Left lung (tissue), 10 donors: ENCODE measurements around the gene PTPRN2. TPM values are rescaled to one million over a fixed set of nuclear protein-coding genes. Genes with fewer than 3 reads are reported as not detected.

ENCODE experiments used
- ATAC-seq: fragments of 200-7000 bp; cut with Tn5 transposase; one replicate; pipeline ENCODE4 v1.9.1; 2020; ENCODE audit warnings: moderate library complexity
- DNase-seq, 4 donors: peaks; one replicate each; pipeline ENCODE4 v3.0.0-alpha.2; 2013 to 2020
- H3K27ac ChIP-seq, 2 donors: fragments of 200-600 bp; sonication (generic) in 1 of 2; one replicate each; pipeline versions ENCODE4 v1.5.0 to v1.8.0; 2020 to 2021
- H3K27me3 ChIP-seq, 2 donors: fragments of 200-600 bp; sonication (generic) in 1 of 2; one replicate each; pipeline versions ENCODE4 v1.5.0 to v1.8.0; 2020 to 2021
- H3K36me3 ChIP-seq, 2 donors: fragments of 200-600 bp; sonication (generic) in 1 of 2; one replicate each; pipeline versions ENCODE4 v1.5.0 to v1.8.0; 2020 to 2021
- H3K4me1 ChIP-seq, 2 donors: fragments of 200-600 bp; one replicate each; pipeline ENCODE4 v1.8.0; 2021
- H3K4me3 ChIP-seq, 2 donors: fragments of 200-600 bp; sonication (generic) in 1 of 2; one replicate each; pipeline versions ENCODE4 v1.5.0 to v1.8.0; 2020 to 2021; ENCODE audit warnings: mild to moderate bottlenecking in 1 of 2
- H3K9me3 ChIP-seq, 2 donors: fragments of 200-600 bp; sonication (generic) in 1 of 2; one replicate each; pipeline versions ENCODE4 v1.5.0 to v1.8.0; 2020 to 2021
- CTCF ChIP-seq, 2 donors: fragments of 200-600 bp; sonication (generic) in 1 of 2; IDR thresholded peaks; one replicate each; pipeline versions ENCODE4 v1.5.0 to v1.8.0; 2021; ENCODE audit warnings: antibody characterized with exemption in 2 of 2
- intact Hi-C, 2 donors: fragments of 100-400 bp; cut with DNase I; formaldehyde crosslinking; loops; one replicate each; pipeline versions ENCODE4 v1.11.2 to v1.14.2; 2022
- polyA plus RNA-seq, 6 donors: library from polyadenylated mRNA; unstranded; fragments of 120-200 nt; gene quantifications; one replicate each; pipeline ENCODE4 v1.2.1, GENCODE V29; 2013; ENCODE audit not compliant: insufficient read length in 6 of 6
- total RNA-seq, 2 donors: library from RNA; stranded (reverse); fragmentation: NEBNext Ultra II Directional; extraction: Animal tissue kit (Norgen Biotek cat#: 25700); gene quantifications; one replicate each; pipeline ENCODE4 v1.2.1, GENCODE V29; 2021
- donor health status: DM: no; HTN: yes; CAD: no.
- donor health status: DM: no; HTN: no; CAD: no.

The PTPRN2 gene
- total and polyA plus RNA-seq, 8 donors: 4.0 to 7.8 (median 6.8) TPM

GRCh38 chr7:157947504-157947903 lies 640.1 kb downstream of the PTPRN2 start:
- Histone ChIP-seq H3K27me3 (no peaks in the 10 kb centered on the region), H3K4me3 (no peak overlapping the region), H3K27ac (no peak overlapping the region), H3K36me3 (no peaks in the 10 kb centered on the region), H3K9me3 (peaks cover 0 to 29% of the 10 kb centered on the region in 2 donors), H3K4me1 (no peaks in the 10 kb centered on the region)
- ATAC-seq: no peak
- DNase-seq: no peak
- intact Hi-C loops: no loop called here
- TF ChIP-seq CTCF (IDR thresholded peaks at IDR 0.05): no peak

- Histone ChIP-seq H3K4me1 (no peaks in the 10 kb centered on the region), H3K27me3 (no peaks in the 10 kb centered on the region), H3K4me3 (no peak overlapping the region), H3K27ac (no peak overlapping the region), H3K9me3 (peaks cover 0 to 29% of the 10 kb centered on the region in 2 donors), H3K36me3 (no peaks in the 10 kb centered on the region)
- intact Hi-C loops: no loop called here
- DNase-seq (no peak), ATAC-seq (no peak)
- TF ChIP-seq CTCF (IDR thresholded peaks at IDR 0.05): no peak
Observed at GRCh38 chr7:157946398-157947060, 641.1 kb downstream of the PTPRN2 start.

- H3K27ac ChIP-seq: no peak overlapping the region
- H3K27me3 ChIP-seq: no peaks in the 10 kb centered on the region
- intact Hi-C loops: no loop called here
- no peak overlapping the region for H3K4me3 ChIP-seq
- TF ChIP-seq CTCF (IDR thresholded peaks at IDR 0.05): no peak
- no peak for ATAC-seq
- no peak for DNase-seq
- no peaks in the 10 kb centered on the region for H3K36me3 ChIP-seq
- no peaks in the 10 kb centered on the region for H3K4me1 ChIP-seq
- peaks cover 0 to 26% of the 10 kb centered on the region in 2 donors for H3K9me3 ChIP-seq
Observed at GRCh38 chr7:157945401-157945800, 642.2 kb downstream of the PTPRN2 start.

- Histone ChIP-seq H3K4me1 (no peaks in the 10 kb centered on the region), H3K36me3 (no peaks in the 10 kb centered on the region), H3K27me3 (no peaks in the 10 kb centered on the region), H3K9me3 (peaks cover 0 to 25% of the 10 kb centered on the region in 2 donors), H3K4me3 (no peak overlapping the region), H3K27ac (no peak overlapping the region)
- ATAC-seq (no peak), DNase-seq (no peak)
- no peak for TF ChIP-seq CTCF (IDR thresholded peaks at IDR 0.05)
- intact Hi-C loops: no loop called here
Observed at GRCh38 chr7:157944734-157945291, 642.8 kb downstream of the PTPRN2 start.

- no peak for ATAC-seq
- intact Hi-C loops: no loop called here
Observed at GRCh38 chr7:157944051-157944450, 643.6 kb downstream of the PTPRN2 start.

More at GRCh38 chr7:157944051-157944450, 643.6 kb downstream of the PTPRN2 start:
- no peak for TF ChIP-seq CTCF (IDR thresholded peaks at IDR 0.05)
- Histone ChIP-seq H3K36me3 (no peaks in the 10 kb centered on the region), H3K27me3 (no peaks in the 10 kb centered on the region), H3K4me1 (no peaks in the 10 kb centered on the region), H3K9me3 (peaks cover 0 to 25% of the 10 kb centered on the region in 2 donors), H3K27ac (no peak overlapping the region), H3K4me3 (no peak overlapping the region)
- DNase-seq: no peak
